ENCODE data around the gene DGLUCY. TPM values are rescaled to one million over a fixed set of nuclear protein-coding genes. Genes with fewer than 3 reads are reported as not detected.

The DGLUCY gene
- total and polyA plus RNA-seq, 2 of the 8 experiments (the other 6 are each of a cell fraction or from before 2014, with no cell fraction given): 24.9 to 31.8 TPM

GRCh38 chr14:91190853-91191252, 77.0 kb downstream of the DGLUCY start (continued):
- no peak for TF ChIP-seq SP4 (IDR thresholded peaks at IDR 0.05; ENCODE audit: low read length)
